ENCODE results near the gene PIGN.

GRCh38 chr18:62081761-62082294 is 105.0 kb downstream of the PIGN start:
- no peak for TF ChIP-seq CTCF (IDR thresholded peaks at IDR 0.05)
- TF ChIP-seq POLR2A (IDR thresholded peaks at IDR 0.05), result no peak
